ENCODE measurements around the gene SCD.

SCD gene

DNA sequence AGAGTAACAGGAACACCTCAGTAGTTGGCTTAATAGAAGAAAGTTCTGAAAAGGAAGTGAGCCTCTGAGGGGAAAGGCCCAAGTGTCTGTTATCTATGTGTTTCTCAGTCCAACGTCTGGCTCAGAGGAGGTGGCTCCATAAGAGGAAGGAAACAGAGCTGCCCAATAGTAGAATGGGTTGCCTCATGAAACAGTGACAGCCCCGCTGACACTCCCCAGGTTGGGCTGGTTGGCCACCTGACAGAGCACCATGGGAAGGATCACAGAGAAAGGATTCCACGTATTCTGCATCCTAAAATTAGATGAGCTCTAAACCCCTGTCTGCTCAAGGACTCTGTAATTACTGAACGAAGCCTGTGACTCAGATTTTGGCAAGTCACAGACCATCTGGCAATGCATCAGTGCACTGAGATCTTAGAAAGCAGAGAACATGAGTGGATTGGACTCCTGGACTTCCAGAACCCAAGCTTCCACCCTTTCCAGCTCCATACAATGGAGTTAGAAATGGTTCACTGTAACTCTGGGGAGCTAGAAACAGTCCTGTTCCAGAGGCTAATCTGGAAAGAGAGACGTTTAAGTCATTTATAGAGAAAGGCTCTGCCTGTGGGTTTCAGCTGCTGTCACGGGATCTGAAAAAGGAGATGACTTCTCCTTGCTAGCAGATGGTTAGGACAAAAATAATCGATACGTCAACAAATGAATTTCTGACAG lies 19.9 kb upstream of the SCD start:
- no peak for DNase-seq (ENCODE audit: extremely low spot score)
- CTCF ChIA-PET = interaction anchor here (0.5 to 0.6 kb wide), 2 partner anchors 52 to 1184 kb away, joined by 3 read pairs; no protein-coding TSS in a partner anchor
- no peak for TF ChIP-seq HDGF (IDR thresholded peaks at IDR 0.05; ENCODE audit: borderline replicate concordance)
- TF ChIP-seq FOXK2 (IDR thresholded peaks at IDR 0.05) = no peak
- no peak for TF ChIP-seq SUZ12 (IDR thresholded peaks at IDR 0.05)
- no peak for TF ChIP-seq BHLHE40 (IDR thresholded peaks at IDR 0.05; ENCODE audit: borderline replicate concordance)
- TF ChIP-seq ZNF384 (IDR thresholded peaks at IDR 0.05) = no peak
- TF ChIP-seq L3MBTL2 (conservative IDR thresholded peaks at IDR 0.05) = no peak
- no peak for TF ChIP-seq ELF4 (IDR thresholded peaks at IDR 0.05)
- TF ChIP-seq ARNT (IDR thresholded peaks at IDR 0.05) = no peak
- no peak for TF ChIP-seq NFRKB (IDR thresholded peaks at IDR 0.05)
- POLR2A ChIA-PET = interaction anchor here (1.0 kb wide), 1 partner anchor 41 kb away, joined by 3 read pairs; the partner anchor contains the start of gene BLOC1S2

DNA sequence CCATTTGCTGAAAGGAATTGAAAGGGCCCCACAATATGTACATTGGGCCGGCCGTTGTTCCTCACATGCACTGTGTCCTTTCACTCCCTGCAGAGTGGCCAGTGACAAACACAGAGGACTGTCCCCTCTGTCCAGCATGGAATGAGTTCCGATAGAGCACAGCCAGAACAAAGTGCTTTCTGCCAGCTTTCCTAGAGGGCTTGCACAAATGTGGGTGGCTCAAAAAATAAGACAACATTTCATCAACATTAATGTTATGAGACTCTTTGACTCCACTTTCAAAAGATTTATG lies 19.4 kb upstream of the SCD start:
- POLR2A ChIA-PET = interaction anchor here (1.0 kb wide), 1 partner anchor 41 kb away, joined by 3 read pairs; the partner anchor contains the start of gene BLOC1S2
- TF ChIP-seq TARDBP (IDR thresholded peaks at IDR 0.05) = no peak
- no peak for TF ChIP-seq FOXA1 (IDR thresholded peaks at IDR 0.05)
- no peak for TF ChIP-seq FOXK2 (IDR thresholded peaks at IDR 0.05)
- TF ChIP-seq NFRKB (IDR thresholded peaks at IDR 0.05) = no peak
- TF ChIP-seq BHLHE40 (IDR thresholded peaks at IDR 0.05; ENCODE audit: borderline replicate concordance) = no peak
- no peak for TF ChIP-seq CTBP1 (IDR thresholded peaks at IDR 0.05; ENCODE audit: borderline replicate concordance)
- no peak for TF ChIP-seq HDGF (IDR thresholded peaks at IDR 0.05; ENCODE audit: borderline replicate concordance)
- TF ChIP-seq SP1 (IDR thresholded peaks at IDR 0.05) = no peak
- TF ChIP-seq ARNT (IDR thresholded peaks at IDR 0.05) = no peak
- TF ChIP-seq SUZ12 (IDR thresholded peaks at IDR 0.05) = no peak
- TF ChIP-seq, protein P1, sequence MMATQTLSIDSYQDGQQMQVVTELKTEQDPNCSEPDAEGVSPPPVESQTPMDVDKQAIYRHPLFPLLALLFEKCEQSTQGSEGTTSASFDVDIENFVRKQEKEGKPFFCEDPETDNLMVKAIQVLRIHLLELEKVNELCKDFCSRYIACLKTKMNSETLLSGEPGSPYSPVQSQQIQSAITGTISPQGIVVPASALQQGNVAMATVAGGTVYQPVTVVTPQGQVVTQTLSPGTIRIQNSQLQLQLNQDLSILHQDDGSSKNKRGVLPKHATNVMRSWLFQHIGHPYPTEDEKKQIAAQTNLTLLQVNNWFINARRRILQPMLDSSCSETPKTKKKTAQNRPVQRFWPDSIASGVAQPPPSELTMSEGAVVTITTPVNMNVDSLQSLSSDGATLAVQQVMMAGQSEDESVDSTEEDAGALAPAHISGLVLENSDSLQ (IDR thresholded peaks at IDR 0.05) = no peak
- TF ChIP-seq ZNF384 (IDR thresholded peaks at IDR 0.05) = no peak
- no peak for TF ChIP-seq L3MBTL2 (conservative IDR thresholded peaks at IDR 0.05)
- no peak for TF ChIP-seq FOXM1 (IDR thresholded peaks at IDR 0.05; ENCODE audit: borderline replicate concordance)
- no peak for TF ChIP-seq ELF4 (IDR thresholded peaks at IDR 0.05)
- no peak for TF ChIP-seq LEF1 (IDR thresholded peaks at IDR 0.05; ENCODE audit: borderline replicate concordance)
- DNase-seq (ENCODE audit: extremely low spot score) = no peak
- CTCF ChIA-PET = no interaction called here

- TF ChIP-seq L3MBTL2 (conservative IDR thresholded peaks at IDR 0.05) = no peak
- no peak for TF ChIP-seq TARDBP (IDR thresholded peaks at IDR 0.05)
- POLR2A ChIA-PET = interaction anchor here (1.0 kb wide), 1 partner anchor 42 kb away, joined by 3 read pairs; the partner anchor contains the start of gene BLOC1S2
- CTCF ChIA-PET = interaction anchor here (0.6 to 1.5 kb wide), 2 partner anchors 12 to 18 kb away, joined by 3 read pairs; no protein-coding TSS in a partner anchor
- no peak for DNase-seq (ENCODE audit: extremely low spot score)
Observed at GRCh38 chr10:100328198-100328597, 18.8 kb upstream of the SCD start.

DNA sequence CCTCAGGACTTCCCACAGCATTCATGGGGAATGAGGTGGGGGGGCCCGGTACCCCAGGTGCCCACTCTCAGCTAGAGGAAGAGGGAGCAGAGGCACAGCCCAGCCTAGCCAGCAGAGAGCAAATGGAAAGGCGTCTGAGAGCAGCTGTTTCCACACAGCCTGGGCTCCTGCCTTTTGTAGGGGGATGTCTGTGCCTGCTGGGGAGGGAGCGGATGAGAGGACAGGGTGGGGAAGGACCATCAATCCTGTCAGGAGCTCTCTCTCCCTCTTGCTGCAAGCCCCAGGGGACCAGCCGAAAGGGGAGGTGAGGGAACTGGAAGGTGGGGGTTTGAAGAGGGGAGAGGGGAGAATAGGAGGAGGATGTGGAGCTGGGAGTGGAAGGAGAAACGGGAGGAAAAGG lies 17.0 kb upstream of the SCD start, which contains the start of gene PKD2L1:
TSS of gene PKD2L1 (minus strand) at position 150 of the 400 bp plus-strand sequence. CDS start at position 25, 125 bp downstream.
- POLR2A ChIA-PET = interaction anchor here (0.6 to 1.1 kb wide), 2 partner anchors 17 to 43 kb away, joined by 3 read pairs; partner anchors contain the start of gene SCD
- no peak for DNase-seq (ENCODE audit: extremely low spot score)
- CTCF ChIA-PET = interaction anchor here (0.6 to 1.2 kb wide), 4 partner anchors 9 to 153 kb away, joined by 3 to 4 read pairs (median 4); no protein-coding TSS in a partner anchor
- TF ChIP-seq BHLHE40 (IDR thresholded peaks at IDR 0.05; ENCODE audit: borderline replicate concordance) (no peak), FOXM1 (IDR thresholded peaks at IDR 0.05; ENCODE audit: borderline replicate concordance) (no peak), ARNT (IDR thresholded peaks at IDR 0.05) (no peak), ZNF384 (IDR thresholded peaks at IDR 0.05) (no peak), HDGF (IDR thresholded peaks at IDR 0.05; ENCODE audit: borderline replicate concordance) (no peak), SUZ12 (IDR thresholded peaks at IDR 0.05) (no peak), LEF1 (IDR thresholded peaks at IDR 0.05; ENCODE audit: borderline replicate concordance) (no peak), L3MBTL2 (conservative IDR thresholded peaks at IDR 0.05) (no peak), TARDBP (IDR thresholded peaks at IDR 0.05) (no peak)

- ChIA-PET POLR2A (no interaction called here), CTCF (no interaction called here)
- DNase-seq (ENCODE audit: extremely low spot score) = no peak
- no peak for TF ChIP-seq HDGF (IDR thresholded peaks at IDR 0.05; ENCODE audit: borderline replicate concordance)
- no peak for TF ChIP-seq SUZ12 (IDR thresholded peaks at IDR 0.05)
- no peak for TF ChIP-seq L3MBTL2 (conservative IDR thresholded peaks at IDR 0.05)
- no peak for TF ChIP-seq FOXK2 (IDR thresholded peaks at IDR 0.05)
- no peak for TF ChIP-seq ARNT (IDR thresholded peaks at IDR 0.05)
Observed at GRCh38 chr10:100333106-100333505, 13.9 kb upstream of the SCD start.

DNA sequence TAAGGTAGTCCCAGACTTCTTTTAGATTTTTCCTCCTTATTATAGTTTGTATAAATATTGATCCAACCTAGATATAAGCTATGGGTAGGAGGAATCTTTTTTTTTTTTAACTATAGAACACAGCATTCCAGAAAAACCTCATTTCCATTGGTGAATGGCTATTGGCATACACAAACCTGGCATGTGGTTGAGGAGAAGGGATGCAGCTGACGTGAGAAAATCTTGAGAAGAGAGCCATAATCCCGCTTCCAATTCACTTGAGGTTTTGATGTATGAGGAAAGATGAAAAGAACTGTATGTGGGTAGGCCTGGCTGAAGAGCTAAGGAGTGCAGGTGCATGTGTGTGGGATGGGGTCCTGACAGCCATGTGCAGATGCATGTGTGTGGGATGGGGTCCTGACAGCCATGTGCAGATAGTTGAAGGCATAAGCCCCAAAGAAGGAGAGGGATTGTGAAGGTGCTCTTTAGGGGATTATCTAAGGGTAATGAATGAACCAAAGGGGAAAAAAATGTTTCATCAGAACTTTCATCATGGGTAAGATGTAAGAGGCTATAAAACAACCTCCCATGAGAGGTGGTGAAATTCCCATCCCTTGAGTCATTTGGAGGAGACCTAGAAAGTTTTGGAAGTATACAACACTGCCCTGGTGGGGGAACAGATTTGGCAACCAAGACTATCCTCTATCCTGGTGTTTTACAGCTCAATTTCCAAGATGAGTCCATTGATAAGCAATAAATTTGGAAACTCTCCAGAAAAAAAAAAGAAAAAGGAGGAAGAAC lies 13.2 kb upstream of the SCD start:
- ChIA-PET CTCF (interaction anchor here (0.6 to 1.4 kb wide), 3 partner anchors 30 to 185 kb away, joined by 3 to 4 read pairs (median 3); no protein-coding TSS in a partner anchor), POLR2A (no interaction called here)
- no peak for DNase-seq (ENCODE audit: extremely low spot score)
- TF ChIP-seq NFRKB (IDR thresholded peaks at IDR 0.05) = no peak
- no peak for TF ChIP-seq ZNF384 (IDR thresholded peaks at IDR 0.05)
- TF ChIP-seq SUZ12 (IDR thresholded peaks at IDR 0.05) = no peak
- TF ChIP-seq ELF4 (IDR thresholded peaks at IDR 0.05) = no peak
- no peak for TF ChIP-seq SP1 (IDR thresholded peaks at IDR 0.05)
- no peak for TF ChIP-seq FOXA1 (IDR thresholded peaks at IDR 0.05)
- TF ChIP-seq FOXK2 (IDR thresholded peaks at IDR 0.05) = no peak

DNA sequence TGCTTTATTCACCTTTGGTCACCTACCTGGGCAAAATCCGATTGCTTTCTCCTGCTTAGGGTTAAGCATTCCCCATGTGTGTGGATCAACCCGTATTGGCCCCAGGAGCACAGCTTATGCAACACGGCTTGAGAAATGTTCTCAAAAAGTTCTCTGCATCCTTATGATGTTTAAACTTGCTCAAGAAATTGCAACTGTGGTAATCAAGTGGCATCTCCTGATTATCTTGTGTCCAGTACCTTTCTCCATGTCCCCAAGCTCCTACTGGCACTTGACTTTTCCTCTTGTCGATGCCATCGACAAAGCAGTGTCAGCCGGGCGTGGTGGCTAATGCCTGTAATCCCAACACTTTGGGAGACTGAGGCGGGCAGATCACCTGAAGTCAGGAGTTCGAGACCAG lies 12.3 kb upstream of the SCD start:
- DNase-seq (ENCODE audit: extremely low spot score) = no peak
- POLR2A ChIA-PET = no interaction called here
- CTCF ChIA-PET = interaction anchor here (0.9 to 1.4 kb wide), 2 partner anchors 31 to 184 kb away, joined by 3 to 4 read pairs; no protein-coding TSS in a partner anchor
- TF ChIP-seq ELF4 (IDR thresholded peaks at IDR 0.05) (no peak), NFRKB (IDR thresholded peaks at IDR 0.05) (no peak), TARDBP (IDR thresholded peaks at IDR 0.05) (no peak), FOXA1 (IDR thresholded peaks at IDR 0.05) (no peak), ARNT (IDR thresholded peaks at IDR 0.05) (no peak), SP1 (IDR thresholded peaks at IDR 0.05) (no peak), LEF1 (IDR thresholded peaks at IDR 0.05; ENCODE audit: borderline replicate concordance) (no peak), CTBP1 (IDR thresholded peaks at IDR 0.05; ENCODE audit: borderline replicate concordance) (no peak), HDGF (IDR thresholded peaks at IDR 0.05; ENCODE audit: borderline replicate concordance) (no peak), L3MBTL2 (conservative IDR thresholded peaks at IDR 0.05) (no peak), BHLHE40 (IDR thresholded peaks at IDR 0.05; ENCODE audit: borderline replicate concordance) (no peak), FOXM1 (IDR thresholded peaks at IDR 0.05; ENCODE audit: borderline replicate concordance) (no peak), ZNF384 (IDR thresholded peaks at IDR 0.05) (no peak)
- TF ChIP-seq, protein P1 (IDR thresholded peaks at IDR 0.05) = no peak
